Neuronal stem cell (in vitro differentiated cells): ENCODE data around the gene TLR9.

Experiments used
- DNase-seq: peaks from one replicate; pipeline ENCODE4 v3.0.0-alpha.2; 2013; ENCODE audit warnings: low spot score
- H2AFZ ChIP-seq: one replicate; pipeline ENCODE4 v1.6.1; 2013; ENCODE audit warnings: mild to moderate bottlenecking, low read length, inconsistent platforms
- H2AK5ac ChIP-seq: 2 replicates; pipeline ENCODE4 v1.6.1; 2013; ENCODE audit warnings: low read depth, mild to moderate bottlenecking, inconsistent platforms, low read length, moderate library complexity, mixed read lengths
- H2BK120ac ChIP-seq: 2 replicates; pipeline ENCODE4 v1.6.1; 2013; ENCODE audit warnings: low read depth, mild to moderate bottlenecking, inconsistent platforms, low read length, moderate library complexity, mixed read lengths
- H2BK12ac ChIP-seq: one replicate; pipeline ENCODE4 v1.6.1; 2013; ENCODE audit warnings: low read length, inconsistent platforms
- H2BK15ac ChIP-seq: 2 replicates; pipeline ENCODE4 v1.6.1; 2013; ENCODE audit warnings: mild to moderate bottlenecking, low read length, inconsistent platforms, mixed read lengths
- H2BK5ac ChIP-seq: one replicate; pipeline ENCODE4 v1.6.1; 2013; ENCODE audit warnings: inconsistent platforms, mild to moderate bottlenecking, low read length, moderate library complexity
- H3K14ac ChIP-seq: one replicate; pipeline ENCODE4 v1.6.1; 2013; ENCODE audit warnings: low read length, inconsistent platforms
- H3K18ac ChIP-seq: 2 replicates; pipeline ENCODE4 v1.6.1; 2013; ENCODE audit warnings: low read length, inconsistent platforms
- H3K23ac ChIP-seq: 2 replicates; pipeline ENCODE4 v1.6.1; 2013; ENCODE audit warnings: low read depth, mild to moderate bottlenecking, mixed read lengths, low read length, inconsistent platforms; ENCODE audit not compliant: poor library complexity
- H3K27ac ChIP-seq: replicated peaks from 3 replicates; pipeline ENCODE4 v1.5.1; 2013; ENCODE audit warnings: low read length, inconsistent platforms
- H3K27me3 ChIP-seq, 3 experiments: 2 replicates each; pipeline ENCODE4 v1.6.1; 2013; ENCODE audit warnings: low read length in 3 of 3, mild to moderate bottlenecking in 2 of 3, inconsistent platforms in 1 of 3, low read depth in 1 of 3, mixed read lengths in 1 of 3, moderate library complexity in 1 of 3; ENCODE audit not compliant: control insufficient read depth in 3 of 3, insufficient read depth in 3 of 3
- H3K36me3 ChIP-seq, 2 donors: replicated peaks in 1 of 2; 2 replicates each; pipeline ENCODE4 v1.6.1; 2013; ENCODE audit warnings: low read length in 2 of 2; ENCODE audit not compliant: control insufficient read depth in 2 of 2, insufficient read depth in 2 of 2
- H3K4ac ChIP-seq: 2 replicates; pipeline ENCODE4 v1.6.1; 2013; ENCODE audit warnings: inconsistent platforms, mild to moderate bottlenecking, low read length, moderate library complexity
- H3K4me1 ChIP-seq, 2 donors: 1 replicate in 1 of 2; 2 replicates in 1 of 2; pipeline ENCODE4 v1.6.1; 2013; ENCODE audit warnings: low read length in 2 of 2, low read depth in 1 of 2; ENCODE audit not compliant: control insufficient read depth in 2 of 2, insufficient read depth in 1 of 2
- H3K4me2 ChIP-seq: one replicate; pipeline ENCODE4 v1.6.1; 2013; ENCODE audit warnings: mild to moderate bottlenecking, low read length, inconsistent platforms; ENCODE audit not compliant: insufficient read depth, poor library complexity, severe bottlenecking
- H3K4me3 ChIP-seq, 2 donors: 2 replicates each; pipeline ENCODE4 v1.5.1; 2013; ENCODE audit warnings: low read length in 2 of 2, mild to moderate bottlenecking in 2 of 2, inconsistent platforms in 1 of 2, moderate library complexity in 1 of 2
- H3K79me1 ChIP-seq: one replicate; pipeline ENCODE4 v1.6.1; 2013; ENCODE audit warnings: low read depth, mild to moderate bottlenecking, inconsistent platforms, low read length, moderate library complexity
- H3K9ac ChIP-seq: one replicate; pipeline ENCODE4 v1.6.1; 2013; ENCODE audit warnings: mild to moderate bottlenecking, low read depth, low read length, inconsistent platforms; ENCODE audit not compliant: poor library complexity
- H3K9me3 ChIP-seq, 2 donors: replicated peaks in 1 of 2; 2 replicates each; pipeline versions ENCODE3 to v1.6.1; 2013; ENCODE audit warnings: low read length in 2 of 2, mild to moderate bottlenecking in 2 of 2, inconsistent platforms in 1 of 2, low read depth in 1 of 2, mixed read lengths in 1 of 2, moderate library complexity in 1 of 2; ENCODE audit not compliant: control insufficient read depth in 2 of 2, insufficient read depth in 1 of 2
- H4K8ac ChIP-seq: one replicate; pipeline ENCODE4 v1.6.1; 2013; ENCODE audit warnings: low read depth, mild to moderate bottlenecking, inconsistent platforms, low read length, moderate library complexity
- H4K91ac ChIP-seq: one replicate; pipeline ENCODE4 v1.6.1; 2013; ENCODE audit warnings: low read length, low read depth, mild to moderate bottlenecking, inconsistent platforms; ENCODE audit not compliant: poor library complexity
- WGBS, 2 donors: extraction: QIAGEN DNeasy Blood & Tissue Kit; methylation state at CpG; one replicate each; pipeline ENCODE4 v1.1.7; 2013; ENCODE audit warnings: missing lambda C conversion rate in 2 of 2, mixed read lengths in 1 of 2; ENCODE audit not compliant: insufficient read length in 2 of 2, insufficient replicate concordance in 1 of 2; ENCODE audit errors: extremely low coverage in 2 of 2; 5-methylcytosine and 5-hydroxymethylcytosine counted together

TLR9 gene

GRCh38 chr3:52250122-52250521 lies 24.7 kb upstream of the TLR9 start:
- H3K18ac ChIP-seq, result no peak overlapping the region
- H3K4me1 ChIP-seq, result peaks cover 0 to 5% of the 10 kb centered on the region in 2 donors
- no peak overlapping the region for H2BK15ac ChIP-seq
- no peak for DNase-seq
- no peak overlapping the region for H3K9ac ChIP-seq
- H3K9me3 ChIP-seq, result no peaks in the 10 kb centered on the region
- H3K4ac ChIP-seq, result no peak overlapping the region
- H4K8ac ChIP-seq, result no peak overlapping the region
- H3K27me3 ChIP-seq, result peaks cover 0 to 16% (median 0%) of the 10 kb centered on the region in 3 experiments
- no peak overlapping the region for H3K4me2 ChIP-seq
- H2AFZ ChIP-seq, result no peak overlapping the region
- no peak overlapping the region for H3K4me3 ChIP-seq
- H2AK5ac ChIP-seq, result no peak overlapping the region
- no peak overlapping the region for H3K27ac ChIP-seq
- H4K91ac ChIP-seq, result no peak overlapping the region
- H2BK5ac ChIP-seq, result no peak overlapping the region
- H3K79me1 ChIP-seq, result no peaks in the 10 kb centered on the region
- no peak overlapping the region for H3K23ac ChIP-seq
- H3K36me3 ChIP-seq, result peaks cover 16 to 62% of the 10 kb centered on the region in 2 donors
- no peak overlapping the region for H3K14ac ChIP-seq
- H2BK120ac ChIP-seq, result no peak overlapping the region
- no peak overlapping the region for H2BK12ac ChIP-seq
- no CpG with 5 or more reads among the region's 1 CpG for WGBS, 2 donors

- Histone ChIP-seq H3K27me3 (peaks cover 0 to 20% (median 0%) of the 10 kb centered on the region in 3 experiments), H2BK15ac (no peak overlapping the region), H3K27ac (no peak overlapping the region), H2AK5ac (no peak overlapping the region), H3K14ac (no peak overlapping the region), H3K4me1 (peaks cover 0 to 5% of the 10 kb centered on the region in 2 donors), H2AFZ (no peak overlapping the region), H3K18ac (no peak overlapping the region), H3K4me2 (no peak overlapping the region), H2BK12ac (no peak overlapping the region), H4K91ac (no peak overlapping the region), H2BK5ac (no peak overlapping the region), H4K8ac (no peak overlapping the region), H3K23ac (no peak overlapping the region), H3K4ac (no peak overlapping the region), H3K9ac (no peak overlapping the region), H3K79me1 (no peaks in the 10 kb centered on the region), H3K9me3 (no peaks in the 10 kb centered on the region), H3K36me3 (peaks cover 16 to 59% of the 10 kb centered on the region in 2 donors), H2BK120ac (no peak overlapping the region), H3K4me3 (no peak overlapping the region)
- no peak for DNase-seq
- no CpG with 5 or more reads among the region's 6 CpGs for WGBS, 2 donors
Observed at GRCh38 chr3:52249683-52250082, 24.2 kb upstream of the TLR9 start.

- H2BK120ac ChIP-seq, result no peak overlapping the region
- H3K23ac ChIP-seq, result no peak overlapping the region
- H3K79me1 ChIP-seq, result no peaks in the 10 kb centered on the region
- no peak overlapping the region for H2BK12ac ChIP-seq
- H3K4me1 ChIP-seq, result peaks cover 0 to 5% of the 10 kb centered on the region in 2 donors
- no peak overlapping the region for H3K9ac ChIP-seq
- H2BK5ac ChIP-seq, result no peak overlapping the region
- no CpG with 5 or more reads among the region's 10 CpGs for WGBS, 2 donors
- no peak overlapping the region for H3K4ac ChIP-seq
- peaks cover 0 to 25% (median 0%) of the 10 kb centered on the region in 3 experiments for H3K27me3 ChIP-seq
- H2AK5ac ChIP-seq, result no peak overlapping the region
- H3K27ac ChIP-seq, result no peak overlapping the region
- no peak overlapping the region for H4K8ac ChIP-seq
- H2AFZ ChIP-seq, result no peak overlapping the region
- no peak overlapping the region for H2BK15ac ChIP-seq
- no peaks in the 10 kb centered on the region for H3K9me3 ChIP-seq
- DNase-seq, result no peak
- H4K91ac ChIP-seq, result no peak overlapping the region
- H3K14ac ChIP-seq, result no peak overlapping the region
- H3K4me3 ChIP-seq, result no peak overlapping the region
- H3K18ac ChIP-seq, result no peak overlapping the region
- no peak overlapping the region for H3K4me2 ChIP-seq
- peaks cover 13 to 52% of the 10 kb centered on the region in 2 donors for H3K36me3 ChIP-seq
Observed at GRCh38 chr3:52248816-52249547, 23.5 kb upstream of the TLR9 start.

GRCh38 chr3:52248165-52248541 lies 22.7 kb upstream of the TLR9 start:
- Histone ChIP-seq H3K27me3 (peaks cover 0 to 26% (median 0%) of the 10 kb centered on the region in 3 experiments), H3K9ac (no peak overlapping the region), H2BK12ac (no peak overlapping the region), H3K9me3 (peaks cover 4 to 7% of the 10 kb centered on the region in 2 donors), H3K4ac (no peak overlapping the region), H3K18ac (no peak overlapping the region), H3K27ac (no peak overlapping the region), H3K4me3 (no peak overlapping the region), H3K23ac (no peak overlapping the region), H3K4me2 (no peak overlapping the region), H3K14ac (no peak overlapping the region), H2BK120ac (no peak overlapping the region), H3K79me1 (no peaks in the 10 kb centered on the region), H3K4me1 (peaks cover 0 to 5% of the 10 kb centered on the region in 2 donors), H2AFZ (no peak overlapping the region), H4K8ac (no peak overlapping the region), H2BK5ac (no peak overlapping the region), H4K91ac (no peak overlapping the region), H2AK5ac (no peak overlapping the region), H2BK15ac (no peak overlapping the region), H3K36me3 (peaks cover 6 to 44% of the 10 kb centered on the region in 2 donors)
- WGBS, 2 donors, result no CpG with 5 or more reads among the region's 10 CpGs
- no peak for DNase-seq
